Measurements from ENCODE around the gene THSD4. TPM values are rescaled to one million over a fixed set of nuclear protein-coding genes. Genes with fewer than 3 reads are reported as not detected.
A peak's percentile ranks its signal among the peaks of the same experiment; 100 is the strongest.

THSD4 gene
- total and polyA plus RNA-seq, 2 donors (not counting 1 experiment from before 2014, with no cell fraction given) = 43.1 to 95.5 TPM

DNA sequence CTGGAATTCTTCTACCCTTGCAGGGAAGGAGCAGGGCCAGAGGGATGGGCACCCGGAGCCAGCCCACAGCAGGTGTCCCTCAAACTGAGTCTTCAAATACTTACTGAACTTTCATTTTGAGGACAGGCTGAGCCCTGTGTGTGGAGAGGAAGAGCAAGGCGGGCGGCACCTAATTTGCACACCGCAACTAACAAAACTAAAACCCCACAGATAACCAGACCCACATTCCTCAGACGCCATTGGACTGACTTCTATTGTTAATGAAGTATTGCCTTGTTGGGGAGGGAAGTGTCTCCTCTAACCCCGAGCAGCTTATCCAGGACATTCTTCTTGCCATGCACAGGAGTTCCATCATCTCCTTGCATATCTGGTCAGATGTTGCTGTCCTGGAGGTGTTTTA is 589.9 kb downstream of the THSD4 start:
- no peak overlapping the region for H3K27ac ChIP-seq (ENCODE audit: insufficient read depth, low read length)
- peak in 1 of 2 donors; percentile 79 for DNase-seq (ENCODE audit: low read depth in 2 of 2)

DNA sequence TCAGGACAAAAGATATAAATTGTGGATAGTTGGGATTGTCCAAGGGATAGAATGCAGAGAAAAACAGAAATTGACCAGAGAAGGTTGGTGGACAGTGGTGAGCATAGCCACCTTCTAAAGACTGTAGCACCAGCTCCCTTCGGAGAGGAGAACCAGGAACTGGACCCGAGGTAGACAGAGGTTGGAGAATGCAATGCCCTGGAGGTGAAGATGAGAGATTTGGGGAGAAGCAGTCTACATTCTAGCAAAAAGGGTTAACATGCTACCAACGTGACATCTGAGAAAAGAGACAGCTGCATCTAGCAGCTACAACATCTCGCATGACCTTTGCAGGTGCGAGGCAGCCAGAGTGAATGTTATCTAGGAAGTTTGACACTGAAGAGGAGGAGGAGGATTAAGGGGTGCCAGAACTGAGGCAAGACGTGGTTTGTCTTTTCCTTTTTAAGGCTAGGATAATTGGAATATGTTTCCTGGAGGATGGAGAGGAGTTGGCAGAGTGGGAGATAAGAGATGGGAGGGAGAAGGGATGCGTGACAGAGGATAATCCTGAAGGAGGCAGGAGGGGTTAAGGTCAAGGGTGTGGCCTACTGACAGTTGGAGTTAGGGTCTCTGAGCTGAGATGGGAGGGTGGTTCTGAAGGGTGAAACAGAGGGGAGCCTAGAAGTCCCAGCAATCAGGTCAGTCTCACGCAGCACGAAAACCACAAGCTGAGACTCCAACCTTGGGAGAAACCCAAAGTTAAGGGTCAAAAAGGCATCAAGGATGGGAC is 591.4 kb downstream of the THSD4 start:
- H3K9ac ChIP-seq (ENCODE audit: insufficient read depth, low read length) = no peak overlapping the region
- no peak overlapping the region for H2AFZ ChIP-seq (ENCODE audit: low read length)
- peak overlapping the region; percentile 62 for H3K27ac ChIP-seq (ENCODE audit: insufficient read depth, low read length)
- no peak overlapping the region for H3K4me3 ChIP-seq (replicated peaks in 1 of 4; ENCODE audit: control extremely low read depth in 1 of 4, insufficient read depth in 1 of 4, low read depth in 3 of 4, low read length in 4 of 4)
- no peak for DNase-seq (ENCODE audit: low read depth in 2 of 2)
- no peaks in the 10 kb centered on the region for H3K79me2 ChIP-seq (ENCODE audit: control insufficient read depth, insufficient read depth, low read length)
- H3K9me3 ChIP-seq (ENCODE audit: control insufficient read depth, insufficient read depth, low read depth, low read length) = no peaks in the 10 kb centered on the region
- no peaks in the 10 kb centered on the region for H3K36me3 ChIP-seq (ENCODE audit: control insufficient read depth, insufficient read depth, low read length)
- TF ChIP-seq EZH2 (IDR thresholded peaks at IDR 0.05; ENCODE audit: low read length, missing control alignments) = no peak
- TF ChIP-seq, protein P1, sequence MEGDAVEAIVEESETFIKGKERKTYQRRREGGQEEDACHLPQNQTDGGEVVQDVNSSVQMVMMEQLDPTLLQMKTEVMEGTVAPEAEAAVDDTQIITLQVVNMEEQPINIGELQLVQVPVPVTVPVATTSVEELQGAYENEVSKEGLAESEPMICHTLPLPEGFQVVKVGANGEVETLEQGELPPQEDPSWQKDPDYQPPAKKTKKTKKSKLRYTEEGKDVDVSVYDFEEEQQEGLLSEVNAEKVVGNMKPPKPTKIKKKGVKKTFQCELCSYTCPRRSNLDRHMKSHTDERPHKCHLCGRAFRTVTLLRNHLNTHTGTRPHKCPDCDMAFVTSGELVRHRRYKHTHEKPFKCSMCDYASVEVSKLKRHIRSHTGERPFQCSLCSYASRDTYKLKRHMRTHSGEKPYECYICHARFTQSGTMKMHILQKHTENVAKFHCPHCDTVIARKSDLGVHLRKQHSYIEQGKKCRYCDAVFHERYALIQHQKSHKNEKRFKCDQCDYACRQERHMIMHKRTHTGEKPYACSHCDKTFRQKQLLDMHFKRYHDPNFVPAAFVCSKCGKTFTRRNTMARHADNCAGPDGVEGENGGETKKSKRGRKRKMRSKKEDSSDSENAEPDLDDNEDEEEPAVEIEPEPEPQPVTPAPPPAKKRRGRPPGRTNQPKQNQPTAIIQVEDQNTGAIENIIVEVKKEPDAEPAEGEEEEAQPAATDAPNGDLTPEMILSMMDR (conservative IDR thresholded peaks at IDR 0.05 in 1 of 2, IDR thresholded peaks at IDR 0.05 in 1 of 2; ENCODE audit: low read depth in 1 of 2, low read length in 2 of 2) = no peak
- H3K27me3 ChIP-seq (ENCODE audit: control insufficient read depth, insufficient read depth, low read length) = no peaks in the 10 kb centered on the region
- peak overlapping the region; percentile 42 for H3K4me2 ChIP-seq (ENCODE audit: extremely low read depth, insufficient read depth, low read length)
- H4K20me1 ChIP-seq (ENCODE audit: control insufficient read depth, extremely low read depth, insufficient read depth, low read length) = no peaks in the 10 kb centered on the region
- peaks cover 25% of the 10 kb centered on the region for H3K4me1 ChIP-seq (ENCODE audit: control insufficient read depth, extremely low read depth, insufficient read depth, low read length)

More for the DNA sequence above, 589.9 kb downstream of the THSD4 start:
- H2AFZ ChIP-seq (ENCODE audit: low read length) = no peak overlapping the region
- H4K20me1 ChIP-seq (ENCODE audit: control insufficient read depth, extremely low read depth, insufficient read depth, low read length) = no peaks in the 10 kb centered on the region
- no peak overlapping the region for H3K9ac ChIP-seq (ENCODE audit: insufficient read depth, low read length)
- no peak overlapping the region for H3K4me2 ChIP-seq (ENCODE audit: extremely low read depth, insufficient read depth, low read length)
- no peaks in the 10 kb centered on the region for H3K79me2 ChIP-seq (ENCODE audit: control insufficient read depth, insufficient read depth, low read length)
- H3K36me3 ChIP-seq (ENCODE audit: control insufficient read depth, insufficient read depth, low read length) = no peaks in the 10 kb centered on the region
- no peaks in the 10 kb centered on the region for H3K27me3 ChIP-seq (ENCODE audit: control insufficient read depth, insufficient read depth, low read length)
- peaks cover 25% of the 10 kb centered on the region for H3K4me1 ChIP-seq (ENCODE audit: control insufficient read depth, extremely low read depth, insufficient read depth, low read length)
- H3K4me3 ChIP-seq (replicated peaks in 1 of 4; ENCODE audit: control extremely low read depth in 1 of 4, insufficient read depth in 1 of 4, low read depth in 3 of 4, low read length in 4 of 4) = no peak overlapping the region
- TF ChIP-seq, protein P1 (conservative IDR thresholded peaks at IDR 0.05 in 1 of 2, IDR thresholded peaks at IDR 0.05 in 1 of 2; ENCODE audit: low read depth in 1 of 2, low read length in 2 of 2) = no peak
- no peak for TF ChIP-seq EZH2 (IDR thresholded peaks at IDR 0.05; ENCODE audit: low read length, missing control alignments)
- no peaks in the 10 kb centered on the region for H3K9me3 ChIP-seq (ENCODE audit: control insufficient read depth, insufficient read depth, low read depth, low read length)

DNA sequence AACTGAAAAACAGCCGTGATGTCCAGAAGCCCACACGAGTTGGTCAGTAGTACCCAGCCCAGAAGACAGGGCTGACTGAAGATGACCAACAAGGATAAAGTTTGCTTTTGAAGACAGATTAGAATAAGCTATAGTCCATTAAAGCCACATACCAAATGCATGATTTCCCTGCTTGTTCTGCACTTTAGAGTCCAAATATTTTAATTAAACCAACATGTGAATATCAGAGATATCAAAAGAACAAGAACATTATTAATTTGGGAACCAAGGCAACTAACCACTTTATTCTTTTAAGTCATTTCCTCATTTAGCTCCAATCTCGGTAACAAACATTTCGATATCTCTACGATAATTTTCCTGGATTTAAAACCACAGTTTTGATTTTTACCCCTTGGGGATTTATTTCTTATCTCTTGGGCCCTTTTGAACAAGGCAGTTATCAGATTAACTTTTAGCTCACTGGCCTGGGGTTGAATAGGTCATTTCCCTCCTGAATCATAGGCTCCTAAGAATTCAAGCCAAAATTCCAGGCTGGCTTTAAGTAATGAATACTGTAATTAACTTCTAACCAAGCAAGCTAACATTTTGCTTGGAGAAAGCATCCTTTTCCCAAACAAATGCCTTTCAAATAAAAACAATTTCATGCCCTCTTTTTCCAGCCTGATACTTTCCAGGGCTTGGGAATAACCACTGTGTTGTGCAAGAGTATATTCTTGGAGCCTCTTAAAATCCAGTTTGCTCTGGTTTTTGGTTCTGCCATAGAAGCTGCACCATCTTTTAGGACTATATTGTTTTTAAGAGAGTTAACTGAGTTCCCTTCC is 592.2 kb downstream of the THSD4 start:
- H3K27me3 ChIP-seq (ENCODE audit: control insufficient read depth, insufficient read depth, low read length) = no peaks in the 10 kb centered on the region
- H3K36me3 ChIP-seq (ENCODE audit: control insufficient read depth, insufficient read depth, low read length) = no peaks in the 10 kb centered on the region
- peak overlapping the region; percentile 62 for H3K27ac ChIP-seq (ENCODE audit: insufficient read depth, low read length)
- no peaks in the 10 kb centered on the region for H4K20me1 ChIP-seq (ENCODE audit: control insufficient read depth, extremely low read depth, insufficient read depth, low read length)
- H2AFZ ChIP-seq (ENCODE audit: low read length) = no peak overlapping the region
- H3K4me1 ChIP-seq (ENCODE audit: control insufficient read depth, extremely low read depth, insufficient read depth, low read length) = peaks cover 25% of the 10 kb centered on the region
- H3K79me2 ChIP-seq (ENCODE audit: control insufficient read depth, insufficient read depth, low read length) = no peaks in the 10 kb centered on the region
- peak overlapping the region; percentile 42 for H3K4me2 ChIP-seq (ENCODE audit: extremely low read depth, insufficient read depth, low read length)
- no peaks in the 10 kb centered on the region for H3K9me3 ChIP-seq (ENCODE audit: control insufficient read depth, insufficient read depth, low read depth, low read length)
- no peak overlapping the region for H3K4me3 ChIP-seq (replicated peaks in 1 of 4; ENCODE audit: control extremely low read depth in 1 of 4, insufficient read depth in 1 of 4, low read depth in 3 of 4, low read length in 4 of 4)
- TF ChIP-seq, protein P1 (conservative IDR thresholded peaks at IDR 0.05 in 1 of 2, IDR thresholded peaks at IDR 0.05 in 1 of 2; ENCODE audit: low read depth in 1 of 2, low read length in 2 of 2) = no peak
- no peak for TF ChIP-seq EZH2 (IDR thresholded peaks at IDR 0.05; ENCODE audit: low read length, missing control alignments)
- H3K9ac ChIP-seq (ENCODE audit: insufficient read depth, low read length) = no peak overlapping the region
- DNase-seq (ENCODE audit: low read depth in 2 of 2) = peak; percentile 52 to 79

Measured in fibroblast of lung (primary cell).